Nephron (organoid): ENCODE measurements around the gene B3GALNT1.

Experiments
- H3K27ac Mint-ChIP-seq, 3 experiments: 2 replicates each; pipeline ENCODE4 v1.8.0; 2020; ENCODE audit warnings: mixed read lengths in 3 of 3, mild to moderate bottlenecking in 2 of 3, moderate library complexity in 1 of 3
- H3K27me3 Mint-ChIP-seq: 2 replicates; pipeline ENCODE4 v1.8.0; 2021; ENCODE audit warnings: low read depth, mild to moderate bottlenecking, moderate library complexity, mixed read lengths
- H3K36me3 Mint-ChIP-seq: 2 replicates; pipeline ENCODE4 v1.8.0; 2020; ENCODE audit warnings: low read depth, mixed read lengths
- H3K4me1 Mint-ChIP-seq: 2 replicates; pipeline ENCODE4 v1.8.0; 2020; ENCODE audit warnings: mixed read lengths
- H3K4me3 Mint-ChIP-seq, 3 experiments: 2 replicates each; pipeline ENCODE4 v1.8.0; 2020; ENCODE audit warnings: mild to moderate bottlenecking in 3 of 3, mixed read lengths in 3 of 3, moderate library complexity in 2 of 3
- H3K9me3 Mint-ChIP-seq: 2 replicates; pipeline ENCODE4 v1.8.0; 2020; ENCODE audit warnings: mixed read lengths
- CTCF ChIP-seq, 3 experiments: fragments of 200-600 bp; sonication (generic); IDR thresholded peaks; one replicate each; pipeline ENCODE4 v1.5.0; 2021; ENCODE audit warnings: antibody characterized with exemption in 3 of 3; ENCODE audit not compliant: unreplicated experiment in 3 of 3

Gene B3GALNT1

GRCh38 chr3:161142486-161142885 lies 37.3 kb upstream of the B3GALNT1 start:
- H3K9me3 Mint-ChIP-seq, result peaks cover 8% of the 10 kb centered on the region
- H3K27ac Mint-ChIP-seq, result no peak overlapping the region
- H3K27me3 Mint-ChIP-seq, result no peaks in the 10 kb centered on the region
- no peak overlapping the region for H3K4me3 Mint-ChIP-seq
- no peaks in the 10 kb centered on the region for H3K4me1 Mint-ChIP-seq
- no peak for TF ChIP-seq CTCF (IDR thresholded peaks at IDR 0.05; ENCODE audit: unreplicated experiment in 3 of 3)
- no peaks in the 10 kb centered on the region for H3K36me3 Mint-ChIP-seq

GRCh38 chr3:161139686-161140085 lies 34.5 kb upstream of the B3GALNT1 start:
- H3K27me3 Mint-ChIP-seq, result no peaks in the 10 kb centered on the region
- H3K36me3 Mint-ChIP-seq, result no peaks in the 10 kb centered on the region
- H3K4me3 Mint-ChIP-seq, result no peak overlapping the region
- H3K27ac Mint-ChIP-seq, result no peak overlapping the region
- H3K4me1 Mint-ChIP-seq, result no peaks in the 10 kb centered on the region
- H3K9me3 Mint-ChIP-seq, result peaks cover 8% of the 10 kb centered on the region
- TF ChIP-seq CTCF (IDR thresholded peaks at IDR 0.05; ENCODE audit: unreplicated experiment in 3 of 3), result no peak

- no peak overlapping the region for H3K27ac Mint-ChIP-seq
- no peaks in the 10 kb centered on the region for H3K4me1 Mint-ChIP-seq
- no peaks in the 10 kb centered on the region for H3K36me3 Mint-ChIP-seq
- no peaks in the 10 kb centered on the region for H3K9me3 Mint-ChIP-seq
- H3K27me3 Mint-ChIP-seq, result no peaks in the 10 kb centered on the region
- no peak for TF ChIP-seq CTCF (IDR thresholded peaks at IDR 0.05; ENCODE audit: unreplicated experiment in 3 of 3)
- no peak overlapping the region for H3K4me3 Mint-ChIP-seq
Observed at GRCh38 chr3:161137260-161137659, 32.1 kb upstream of the B3GALNT1 start.

GRCh38 chr3:161132391-161132790 lies 27.2 kb upstream of the B3GALNT1 start:
- Mint-ChIP-seq H3K4me1 (no peaks in the 10 kb centered on the region), H3K27ac (no peak overlapping the region), H3K27me3 (no peaks in the 10 kb centered on the region), H3K9me3 (peaks cover 7% of the 10 kb centered on the region), H3K4me3 (no peak overlapping the region), H3K36me3 (no peaks in the 10 kb centered on the region)
- TF ChIP-seq CTCF (IDR thresholded peaks at IDR 0.05; ENCODE audit: unreplicated experiment in 3 of 3), result no peak

GRCh38 chr3:161126495-161126894 lies 21.3 kb upstream of the B3GALNT1 start:
- no peak for TF ChIP-seq CTCF (IDR thresholded peaks at IDR 0.05; ENCODE audit: unreplicated experiment in 3 of 3)
- Mint-ChIP-seq H3K27me3 (no peaks in the 10 kb centered on the region), H3K27ac (no peak overlapping the region), H3K4me3 (no peak overlapping the region), H3K4me1 (no peaks in the 10 kb centered on the region), H3K9me3 (peaks cover 37% of the 10 kb centered on the region), H3K36me3 (no peaks in the 10 kb centered on the region)

- TF ChIP-seq CTCF (IDR thresholded peaks at IDR 0.05; ENCODE audit: unreplicated experiment in 3 of 3), result no peak
- Mint-ChIP-seq H3K4me1 (no peaks in the 10 kb centered on the region), H3K27ac (no peak overlapping the region), H3K27me3 (no peaks in the 10 kb centered on the region), H3K36me3 (peaks cover 4% of the 10 kb centered on the region), H3K4me3 (no peak overlapping the region), H3K9me3 (peaks cover 81% of the 10 kb centered on the region)
Observed at GRCh38 chr3:161117646-161118045, 12.5 kb upstream of the B3GALNT1 start.
